GM12878 (cell line): ENCODE data around the gene MAST3. TPM values are rescaled to one million over a fixed set of nuclear protein-coding genes. Genes with fewer than 3 reads are reported as not detected.

Source experiments
- ATAC-seq: fragments of 200-7000 bp; cut with Tn5 transposase; 3 replicates; pipeline ENCODE4 v1.9.1; 2020; ENCODE audit warnings: mild to moderate bottlenecking, moderate library complexity
- BruUV-seq: library from RNA; stranded (reverse); fragments of 400-500 nt; replicated peaks from 2 replicates; lab custom pipeline; 2021; lab: Mats Ljungman, UMichigan
- CTCF ChIA-PET: fragments of 300-600 bp; sonication (Branson Sonifier 250); formaldehyde crosslinking; extraction: SDS; loops from one replicate; lab custom pipeline; 2021; ENCODE audit warnings: inconsistent platforms; lab: Yijun Ruan, JAX
- POLR2A ChIA-PET: fragments of 350-600 bp; formaldehyde crosslinking; extraction: SDS; loops from one replicate; lab custom pipeline; 2021; ENCODE audit warnings: inconsistent platforms; lab: Charles Lee
- RAD21 ChIA-PET: fragments of 300-600 bp; sonication (Branson Sonifier 250); formaldehyde crosslinking; loops from one replicate; lab custom pipeline; 2023; ENCODE audit warnings: antibody characterized with exemption; ENCODE audit not compliant: unreplicated experiment; lab: Charles Lee
- SMC1A ChIA-PET: fragments of 300-600 bp; sonication (Branson Sonifier 250); formaldehyde crosslinking; loops from one replicate; lab custom pipeline; 2023; ENCODE audit not compliant: unreplicated experiment, uncharacterized antibody; lab: Charles Lee
- DNase-seq: peaks from one replicate; pipeline ENCODE4 v3.0.0-alpha.2; 2011; ENCODE audit warnings: low read depth, low spot score
- FAIRE-seq: peaks from 3 replicates; lab custom pipeline; 2011; peaks lifted over from hg19 to GRCh38; lab: Jason Lieb, UNC
- H2AFZ ChIP-seq: 2 replicates; pipeline ENCODE4 v1.6.0; 2011; ENCODE audit warnings: low read depth, low read length, control low read depth; ENCODE audit not compliant: control insufficient read depth
- H3K27ac ChIP-seq: 2 replicates; pipeline ENCODE4 v1.5.1; 2011; ENCODE audit warnings: control low read depth; ENCODE audit not compliant: control insufficient read depth, insufficient read depth
- H3K27me3 ChIP-seq, 2 experiments: replicated peaks in 1 of 2; 2 replicates each; pipeline versions ENCODE4 v1.6.0 to v1.6.1; 2011; ENCODE audit warnings: low read length in 1 of 2; ENCODE audit not compliant: control insufficient read depth in 2 of 2, insufficient read depth in 2 of 2
- H3K36me3 ChIP-seq, 2 experiments: 2 replicates each; pipeline ENCODE4 v1.5.1; 2011; ENCODE audit warnings: low read length in 1 of 2; ENCODE audit not compliant: control insufficient read depth in 2 of 2, insufficient read depth in 2 of 2
- H3K4me1 ChIP-seq: 2 replicates; pipeline ENCODE4 v1.6.1; 2011; ENCODE audit warnings: mild to moderate bottlenecking, low read length, moderate library complexity, mixed read lengths; ENCODE audit not compliant: control insufficient read depth, insufficient read depth
- H3K4me2 ChIP-seq: 2 replicates; pipeline ENCODE4 v1.6.0; 2011; ENCODE audit warnings: control low read depth; ENCODE audit not compliant: control insufficient read depth, insufficient read depth
- H3K4me3 ChIP-seq: fragments of 200-600 bp; sonication (generic); 2 replicates; pipeline ENCODE4 v1.5.1; 2016
- H3K79me2 ChIP-seq: 2 replicates; pipeline ENCODE4 v1.6.0; 2011; ENCODE audit warnings: low read length; ENCODE audit not compliant: control insufficient read depth, insufficient read depth
- H3K9ac ChIP-seq: 2 replicates; pipeline ENCODE4 v1.8.0; 2011; ENCODE audit warnings: low read length, control low read depth, mixed read lengths; ENCODE audit not compliant: control insufficient read depth, insufficient read depth
- H3K9me3 ChIP-seq: replicated peaks from 3 replicates; pipeline ENCODE4 v1.5.1; 2011; ENCODE audit warnings: mild to moderate bottlenecking, low read length; ENCODE audit not compliant: control insufficient read depth, insufficient read depth
- H4K20me1 ChIP-seq: 2 replicates; pipeline ENCODE4 v1.6.0; 2011; ENCODE audit not compliant: control insufficient read depth, insufficient read depth
- CBX5 ChIP-seq: sonication (generic); IDR thresholded peaks from 2 replicates; pipeline ENCODE4 v1.6.1; 2016; ENCODE audit warnings: low read depth, moderate library complexity, mild to moderate bottlenecking, inconsistent platforms
- CHD1 ChIP-seq: IDR thresholded peaks from 2 replicates; pipeline ENCODE4 v1.6.1; 2012; ENCODE audit warnings: low read depth, low read length, improper control_type of control experiment
- CHD4 ChIP-seq: fragments of 200-600 bp; sonication (generic); IDR thresholded peaks from 2 replicates; pipeline ENCODE4 v1.6.1; 2016; ENCODE audit warnings: mild to moderate bottlenecking
- CREB1 ChIP-seq: IDR thresholded peaks from 2 replicates; pipeline ENCODE4 v1.6.1; 2012; ENCODE audit warnings: low read depth, mild to moderate bottlenecking, inconsistent platforms
- CTCF ChIP-seq, 3 experiments: IDR thresholded peaks in 2 of 3; conservative IDR thresholded peaks in 1 of 3; 2 replicates each; pipeline ENCODE4 v1.5.1; 2011; ENCODE audit warnings: low read depth in 3 of 3, low read length in 3 of 3, mild to moderate bottlenecking in 3 of 3, control low read depth in 2 of 3, moderate library complexity in 2 of 3, inconsistent platforms in 1 of 3, mixed read lengths in 1 of 3; ENCODE audit not compliant: control insufficient read depth in 2 of 3, insufficient read depth in 1 of 3; ENCODE audit errors: extremely low read depth in 1 of 3
- EP300 ChIP-seq, 2 experiments: fragments of 150-350 bp in 1 of 2; IDR thresholded peaks; 2 replicates each; pipeline ENCODE4 v1.6.1; 2011 to 2012; ENCODE audit warnings: low read depth in 2 of 2, low read length in 2 of 2, borderline replicate concordance in 1 of 2, improper control_type of control experiment in 1 of 2, inconsistent platforms in 1 of 2; ENCODE audit not compliant: control insufficient read depth in 1 of 2
- IKZF2 ChIP-seq, 2 experiments: fragments of 450-650 bp; IDR thresholded peaks; 2 replicates each; pipeline ENCODE4 v1.6.1; 2017; ENCODE audit warnings: mild to moderate bottlenecking in 2 of 2, moderate library complexity in 2 of 2
- MEF2A ChIP-seq: IDR thresholded peaks from 2 replicates; pipeline ENCODE4 v1.6.1; 2011; ENCODE audit warnings: low read depth, mild to moderate bottlenecking, low read length, moderate library complexity; ENCODE audit not compliant: insufficient read depth
- MYB ChIP-seq: fragments of 150-350 bp; IDR thresholded peaks from 2 replicates; pipeline ENCODE4 v1.6.1; 2014; ENCODE audit warnings: mild to moderate bottlenecking, low read depth, low read length, borderline replicate concordance
- NFXL1 ChIP-seq: fragments of 450-650 bp; IDR thresholded peaks from 2 replicates; pipeline ENCODE4 v1.6.1; 2017; ENCODE audit warnings: antibody characterized with exemption, mild to moderate bottlenecking, borderline replicate concordance
- NFYB ChIP-seq: IDR thresholded peaks from 2 replicates; pipeline ENCODE4 v1.6.1; 2011; ENCODE audit warnings: low read depth, mild to moderate bottlenecking, low read length, improper control_type of control experiment, moderate library complexity; ENCODE audit not compliant: insufficient read depth
- PAX5 ChIP-seq: IDR thresholded peaks from 2 replicates; pipeline ENCODE4 v1.6.1; 2011; ENCODE audit warnings: low read depth, low read length, borderline replicate concordance
- PAX8 ChIP-seq: fragments of 450-650 bp; IDR thresholded peaks from 2 replicates; pipeline ENCODE4 v1.6.1; 2017; ENCODE audit warnings: mild to moderate bottlenecking, moderate library complexity
- POLR2AphosphoS5 ChIP-seq: IDR thresholded peaks from 2 replicates; pipeline ENCODE4 v1.6.1; 2011; ENCODE audit warnings: mild to moderate bottlenecking, low read length, inconsistent platforms
- SMAD5 ChIP-seq: IDR thresholded peaks from 2 replicates; pipeline ENCODE4 v1.6.1; 2016; ENCODE audit warnings: antibody characterized with exemption, low read depth
- TCF7 ChIP-seq: IDR thresholded peaks from 2 replicates; pipeline ENCODE4 v1.6.1; 2014; ENCODE audit warnings: antibody characterized with exemption, borderline replicate concordance
- ZNF384 ChIP-seq: IDR thresholded peaks from 2 replicates; pipeline ENCODE4 v1.6.1; 2012; ENCODE audit warnings: low read depth, mild to moderate bottlenecking, low read length, improper control_type of control experiment, borderline replicate concordance
- WGBS: methylation state at CpG from one replicate; pipeline ENCODE4 v1.1.6; 2016; ENCODE audit warnings: low lambda C conversion rate; ENCODE audit not compliant: insufficient replicate concordance, insufficient coverage; ENCODE audit errors: missing lambda C conversion rate; 5-methylcytosine and 5-hydroxymethylcytosine counted together
- in situ Hi-C: fragments of 300-500 bp; cut with MboI; formaldehyde crosslinking; loops from 9 replicates; pipeline ENCODE4 v1.14.3; 2018; ENCODE audit warnings: mixed read lengths
- intact Hi-C: fragments of 100-400 bp; cut with micrococcal nuclease; formaldehyde crosslinking; loops from one replicate; pipeline ENCODE4 v1.14.2; 2022; ENCODE audit not compliant: unreplicated experiment
- polyA plus RNA-seq, 11 experiments: library from polyadenylated mRNA; depleted of rRNA in 4 of 11; unstranded in 6 of 11; stranded (reverse) in 5 of 11; fragments of >200 nt; fragmentation: Nextera tagmentation in 4 of 11; fragmentation: Illumina TruSeq in 1 of 11; extraction: Ambion mirVana in 4 of 11; extraction: Trizol in 1 of 11; gene quantifications; 1 replicate in 1 of 11; 2 replicates in 10 of 11; pipeline versions ENCODE4 v1.2.1 to v1.2.3, GENCODE V29; 2011 to 2016; ENCODE audit warnings: inconsistent platforms in 2 of 11, missing spikeins in 2 of 11, low read depth in 1 of 11
- total RNA-seq, 4 experiments: library from RNA; depleted of rRNA in 3 of 4; stranded (reverse); fragments of >200 nt in 3 of 4; fragmentation: Illumina TruSeq in 1 of 4; extraction: Trizol in 1 of 4; gene quantifications; 2 replicates each; pipeline versions ENCODE4 v1.2.1 to v1.2.3, GENCODE V29; 2013 to 2021
- TF ChIP-seq, protein P1 (sequence below): fragments of 450-650 bp; conservative IDR thresholded peaks from 2 replicates; pipeline ENCODE4 v1.6.1; 2017; ENCODE audit warnings: mild to moderate bottlenecking, moderate library complexity
- TF ChIP-seq, protein P2 (sequence below): fragments of 450-650 bp; IDR thresholded peaks from 2 replicates; pipeline ENCODE4 v1.6.1; 2017; ENCODE audit warnings: borderline replicate concordance

MAST3 gene
- total and polyA plus RNA-seq, 10 of the 15 experiments (the other 5 are each of a cell fraction or from before 2014, with no cell fraction given), result 3.0 to 22.2 (median 7.5) TPM

GRCh38 chr19:18091217-18091608 is 6.4 kb upstream of the MAST3 start:
- Histone ChIP-seq H3K4me1 (peaks cover 34% of the 10 kb centered on the region), H3K4me2 (peak overlapping the region; percentile 48), H3K27me3 (no peaks in the 10 kb centered on the region), H3K4me3 (0 out of 2 replicates have a peak overlapping the region, but pooled peaks have one; percentile 15), H3K9ac (peak overlapping the region; percentile 72), H3K36me3 (no peaks in the 10 kb centered on the region; a peak in 1 of 4 replicates), H2AFZ (peak overlapping the region; percentile 88), H4K20me1 (no peaks in the 10 kb centered on the region), H3K27ac (peak overlapping the region; percentile 93), H3K9me3 (no peaks in the 10 kb centered on the region), H3K79me2 (peaks cover 6% of the 10 kb centered on the region)
- SMC1A ChIA-PET, result interaction anchor here (0.8 to 2.6 kb wide), 8 partner anchors 12 to 77 kb away, joined by 4 to 11 read pairs (median 5); no protein-coding TSS in a partner anchor
- no TSS peak for BruUV-seq
- DNase-seq, result peak; percentile 66
- CTCF ChIA-PET, result interaction anchor here (0.9 to 2.2 kb wide), 8 partner anchors 18 to 190 kb away, joined by 3 to 7 read pairs (median 4); partner anchors contain the start of gene JUND
- intact Hi-C loops (no loop called here), in situ Hi-C loops (no loop called here)
- FAIRE-seq, result no peak
- peak; percentile 70 for ATAC-seq
- RAD21 ChIA-PET, result interaction anchor here (0.5 to 1.8 kb wide), 8 partner anchors 8 to 251 kb away, joined by 3 to 14 read pairs (median 4); no protein-coding TSS in a partner anchor
- under 1% methylated on average over 12 of the region's 12 CpGs for WGBS
- POLR2A ChIA-PET, result interaction anchor here (0.6 to 4.2 kb wide), 14 partner anchors 7 to 1014 kb away, joined by 3 to 31 read pairs (median 5); partner anchors contain the start of genes JUND and MAST3
- TF ChIP-seq CTCF (IDR thresholded peaks at IDR 0.05 in 2 of 3, conservative IDR thresholded peaks at IDR 0.05 in 1 of 3; ENCODE audit: control insufficient read depth in 2 of 3, extremely low read depth in 1 of 3, insufficient read depth in 1 of 3, low read depth in 3 of 3, low read length in 3 of 3), result no peak
- peak; percentile 41; the same call in 1 of the 2 replicates for TF ChIP-seq PAX5
- TF ChIP-seq MEF2A, result 0 out of 2 replicates have a peak, but pooled peaks have one; percentile 25
- peak; percentile 65 to 74 for TF ChIP-seq IKZF2 (IDR thresholded peaks at IDR 0.05)
- no peak for TF ChIP-seq TCF7
- TF ChIP-seq CHD4, result no peak
- TF ChIP-seq PAX8, result no peak
- TF ChIP-seq, protein P1, sequence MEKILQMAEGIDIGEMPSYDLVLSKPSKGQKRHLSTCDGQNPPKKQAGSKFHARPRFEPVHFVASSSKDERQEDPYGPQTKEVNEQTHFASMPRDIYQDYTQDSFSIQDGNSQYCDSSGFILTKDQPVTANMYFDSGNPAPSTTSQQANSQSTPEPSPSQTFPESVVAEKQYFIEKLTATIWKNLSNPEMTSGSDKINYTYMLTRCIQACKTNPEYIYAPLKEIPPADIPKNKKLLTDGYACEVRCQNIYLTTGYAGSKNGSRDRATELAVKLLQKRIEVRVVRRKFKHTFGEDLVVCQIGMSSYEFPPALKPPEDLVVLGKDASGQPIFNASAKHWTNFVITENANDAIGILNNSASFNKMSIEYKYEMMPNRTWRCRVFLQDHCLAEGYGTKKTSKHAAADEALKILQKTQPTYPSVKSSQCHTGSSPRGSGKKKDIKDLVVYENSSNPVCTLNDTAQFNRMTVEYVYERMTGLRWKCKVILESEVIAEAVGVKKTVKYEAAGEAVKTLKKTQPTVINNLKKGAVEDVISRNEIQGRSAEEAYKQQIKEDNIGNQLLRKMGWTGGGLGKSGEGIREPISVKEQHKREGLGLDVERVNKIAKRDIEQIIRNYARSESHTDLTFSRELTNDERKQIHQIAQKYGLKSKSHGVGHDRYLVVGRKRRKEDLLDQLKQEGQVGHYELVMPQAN, result no peak
- TF ChIP-seq CREB1, result peak; percentile 58; the same call in 1 of the 2 replicates
- TF ChIP-seq CBX5, result no peak; the same call in 1 of the 2 replicates
- TF ChIP-seq, protein P2, sequence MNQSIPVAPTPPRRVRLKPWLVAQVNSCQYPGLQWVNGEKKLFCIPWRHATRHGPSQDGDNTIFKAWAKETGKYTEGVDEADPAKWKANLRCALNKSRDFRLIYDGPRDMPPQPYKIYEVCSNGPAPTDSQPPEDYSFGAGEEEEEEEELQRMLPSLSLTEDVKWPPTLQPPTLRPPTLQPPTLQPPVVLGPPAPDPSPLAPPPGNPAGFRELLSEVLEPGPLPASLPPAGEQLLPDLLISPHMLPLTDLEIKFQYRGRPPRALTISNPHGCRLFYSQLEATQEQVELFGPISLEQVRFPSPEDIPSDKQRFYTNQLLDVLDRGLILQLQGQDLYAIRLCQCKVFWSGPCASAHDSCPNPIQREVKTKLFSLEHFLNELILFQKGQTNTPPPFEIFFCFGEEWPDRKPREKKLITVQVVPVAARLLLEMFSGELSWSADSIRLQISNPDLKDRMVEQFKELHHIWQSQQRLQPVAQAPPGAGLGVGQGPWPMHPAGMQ, result no peak
- TF ChIP-seq ZNF384, result no peak
- TF ChIP-seq NFYB, result no peak
- TF ChIP-seq CHD1, result no peak
- TF ChIP-seq POLR2AphosphoS5, result peak; percentile 58; the same call in 1 of the 2 replicates
- no peak for TF ChIP-seq NFXL1
- 0 out of 4 replicates have a peak, but pooled peaks of 1 of the 2 experiments have one; percentile 29 for TF ChIP-seq EP300 (IDR thresholded peaks at IDR 0.05; ENCODE audit: borderline replicate concordance in 1 of 2, control insufficient read depth in 1 of 2, low read depth in 2 of 2, low read length in 2 of 2)
- no peak for TF ChIP-seq SMAD5
- no peak for TF ChIP-seq MYB
